GM18526 (cell line): Measurements from ENCODE around the gene ZSWIM4.

Source experiments
- POLR2A ChIP-seq: IDR thresholded peaks from 3 replicates; pipeline ENCODE4 v1.6.1; 2011; ENCODE audit not compliant: insufficient read length; ENCODE audit errors: extremely low read depth

Gene ZSWIM4

GRCh38 chr19:13838435-13839129 lies 43.3 kb downstream of the ZSWIM4 start:
- TF ChIP-seq POLR2A: peak; percentile 78

DNA sequence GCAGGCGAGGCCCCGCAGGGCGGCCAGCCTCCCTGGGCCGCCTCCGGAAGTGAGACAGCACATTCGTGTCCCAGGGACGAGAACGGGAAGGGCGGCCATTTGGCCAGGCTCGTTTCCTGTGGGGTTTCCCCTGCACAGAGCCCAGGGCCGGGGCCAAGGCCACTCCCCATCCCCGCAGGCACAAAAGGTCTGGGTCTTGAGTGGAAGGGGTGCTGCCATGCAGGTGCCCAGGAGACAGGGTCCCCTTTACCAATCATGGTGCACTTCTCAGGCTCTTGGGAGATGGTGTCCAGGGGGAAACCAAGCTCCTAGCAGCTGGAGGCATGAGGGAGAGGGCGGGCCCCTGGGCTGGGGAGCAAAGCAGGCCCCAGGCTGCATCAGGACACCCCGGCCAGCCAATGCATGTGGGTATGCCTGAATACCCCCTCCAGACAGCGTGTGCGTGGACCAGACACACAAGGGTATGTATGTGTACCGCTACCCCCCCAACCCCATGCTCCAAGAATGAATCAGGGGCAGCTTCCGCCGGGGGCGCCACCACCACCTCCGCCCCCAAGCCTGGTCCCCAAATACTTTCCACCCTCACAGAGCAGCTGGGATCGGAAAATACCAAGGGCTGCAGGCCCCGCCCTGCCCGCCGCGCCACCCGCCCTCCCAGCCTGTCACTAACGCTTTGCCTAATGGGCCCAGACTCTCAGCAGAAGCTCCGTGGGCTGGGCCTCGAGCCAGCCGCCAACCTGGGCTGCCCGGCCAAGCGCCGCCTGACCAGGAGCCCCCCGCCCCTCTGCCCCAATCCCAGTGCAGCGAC lies 44.1 kb downstream of the ZSWIM4 start:
- peak; percentile 46 for TF ChIP-seq POLR2A

- TF ChIP-seq POLR2A: no peak
Measured at GRCh38 chr19:13839938-13840304, 44.7 kb downstream of the ZSWIM4 start.

DNA sequence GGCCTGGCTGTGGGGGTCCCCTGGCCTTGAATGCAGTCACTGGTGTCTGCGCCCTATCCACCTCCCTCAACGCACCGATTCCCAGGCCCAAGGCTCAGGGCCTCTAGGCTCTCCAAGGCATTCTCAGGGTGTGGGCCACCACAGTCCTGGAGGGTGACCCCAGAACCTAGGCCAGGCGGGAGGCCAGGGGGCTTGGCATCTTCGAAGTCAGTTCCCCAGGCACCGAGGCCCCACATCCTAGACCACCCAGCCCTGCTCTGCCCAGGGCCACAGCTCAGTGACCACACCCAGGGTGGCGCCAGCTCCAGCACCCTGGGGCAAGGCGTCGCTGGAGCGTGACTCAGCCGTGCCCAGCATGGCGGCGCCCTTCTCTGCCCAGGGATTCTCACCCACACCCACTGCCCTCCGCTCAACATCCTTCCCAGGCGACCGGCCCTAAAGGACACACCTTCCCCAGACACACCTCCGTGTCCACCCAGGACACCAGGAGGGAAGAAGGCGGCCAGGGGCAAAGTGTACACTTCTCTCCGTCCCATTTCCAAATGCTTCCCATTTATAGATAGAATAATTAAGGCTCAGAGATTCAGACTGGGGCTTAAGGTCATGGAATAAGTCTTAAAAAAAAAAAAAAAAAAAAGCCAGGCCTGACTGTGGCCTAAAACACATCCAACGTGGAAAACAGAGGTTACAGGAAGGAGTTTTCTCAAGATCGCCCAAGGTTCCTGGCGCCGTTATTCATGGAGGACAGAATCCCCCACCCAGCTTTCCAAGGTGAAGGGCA lies 45.3 kb downstream of the ZSWIM4 start:
- TF ChIP-seq POLR2A: no peak

DNA sequence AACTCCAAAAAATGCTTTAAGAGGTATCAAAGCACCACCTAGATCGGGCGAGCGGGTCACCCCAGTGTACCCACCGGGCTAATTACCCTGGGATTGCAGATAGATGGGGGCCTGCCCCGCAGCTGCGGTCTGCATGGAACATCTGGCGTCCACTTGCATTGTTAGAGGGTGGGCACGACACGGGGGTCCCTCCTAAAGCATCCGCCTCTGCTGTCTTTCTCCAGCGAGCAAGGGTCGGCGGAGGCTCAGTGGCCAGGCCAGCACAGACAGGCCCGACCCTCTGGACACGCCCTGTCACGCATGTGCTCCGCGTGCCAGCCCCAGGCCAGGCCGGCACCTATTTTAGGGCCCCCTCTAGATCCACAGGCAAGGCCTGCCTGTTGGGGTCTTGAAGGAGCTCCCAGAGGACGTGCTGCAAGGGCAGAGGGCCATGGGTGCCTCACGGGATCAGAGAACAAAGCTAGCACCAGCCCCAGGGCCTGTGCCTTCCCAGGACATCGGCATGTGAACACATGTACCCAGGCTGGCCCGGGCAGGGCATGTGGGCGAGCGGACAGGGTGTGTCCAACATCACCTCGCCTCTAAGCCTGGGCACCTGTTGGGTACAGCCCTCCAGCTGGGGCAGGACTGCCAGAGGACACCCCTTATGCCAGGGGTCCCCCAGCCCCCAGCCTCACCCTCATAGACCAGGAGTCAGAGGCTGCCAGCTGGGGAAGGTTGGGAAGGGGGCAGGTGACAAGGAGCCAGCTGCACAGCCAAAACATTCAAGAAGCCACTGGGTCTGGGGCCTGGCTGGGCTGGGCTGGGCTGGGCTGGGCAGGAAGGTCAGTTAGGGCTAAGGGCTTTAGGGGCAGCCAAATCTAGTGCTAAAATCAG lies 46.1 kb downstream of the ZSWIM4 start:
- TF ChIP-seq POLR2A: no peak

- no peak for TF ChIP-seq POLR2A
Measured at GRCh38 chr19:13841962-13842290, 46.7 kb downstream of the ZSWIM4 start.

DNA sequence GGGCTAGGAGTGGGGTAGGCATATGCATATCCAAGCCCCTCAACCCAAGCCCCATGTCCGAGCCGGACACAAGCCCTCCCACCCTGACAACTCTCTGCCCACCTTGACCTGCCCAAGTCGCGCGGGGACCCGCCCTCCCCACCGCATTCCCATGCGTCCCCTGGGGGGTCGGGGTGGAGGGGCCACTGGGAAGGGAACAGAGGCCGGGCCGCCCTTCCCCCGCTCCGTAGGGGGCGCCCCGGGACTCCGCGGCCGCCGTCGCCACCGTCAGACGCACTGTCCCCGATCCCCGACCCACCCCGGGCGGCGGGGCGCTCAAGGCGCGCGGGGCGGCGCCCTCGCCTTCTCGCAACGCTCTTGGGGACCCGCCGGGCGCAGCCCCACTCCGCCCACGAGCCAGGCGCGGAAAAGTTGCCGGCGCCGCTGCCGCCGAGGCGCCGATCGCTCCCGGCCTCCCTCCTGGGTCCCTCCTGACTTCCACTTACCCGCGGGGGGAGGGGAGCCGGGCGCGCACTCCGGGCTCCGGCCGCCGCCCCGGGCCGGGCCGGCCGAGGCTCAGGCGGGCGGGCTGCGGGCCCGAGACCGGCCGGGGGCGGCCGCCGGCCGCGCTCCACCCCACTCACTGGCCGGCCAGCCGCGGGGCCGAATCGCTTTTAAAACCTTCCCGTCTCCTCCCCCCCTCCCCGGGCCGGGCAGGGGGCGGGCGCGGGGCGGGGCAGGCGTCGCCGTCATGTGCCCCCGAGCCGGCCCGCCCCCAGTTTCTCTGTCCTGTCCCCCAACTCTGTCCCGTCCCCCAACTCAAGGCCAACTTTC lies 47.3 kb downstream of the ZSWIM4 start:
- TF ChIP-seq POLR2A: peak; percentile 88

DNA sequence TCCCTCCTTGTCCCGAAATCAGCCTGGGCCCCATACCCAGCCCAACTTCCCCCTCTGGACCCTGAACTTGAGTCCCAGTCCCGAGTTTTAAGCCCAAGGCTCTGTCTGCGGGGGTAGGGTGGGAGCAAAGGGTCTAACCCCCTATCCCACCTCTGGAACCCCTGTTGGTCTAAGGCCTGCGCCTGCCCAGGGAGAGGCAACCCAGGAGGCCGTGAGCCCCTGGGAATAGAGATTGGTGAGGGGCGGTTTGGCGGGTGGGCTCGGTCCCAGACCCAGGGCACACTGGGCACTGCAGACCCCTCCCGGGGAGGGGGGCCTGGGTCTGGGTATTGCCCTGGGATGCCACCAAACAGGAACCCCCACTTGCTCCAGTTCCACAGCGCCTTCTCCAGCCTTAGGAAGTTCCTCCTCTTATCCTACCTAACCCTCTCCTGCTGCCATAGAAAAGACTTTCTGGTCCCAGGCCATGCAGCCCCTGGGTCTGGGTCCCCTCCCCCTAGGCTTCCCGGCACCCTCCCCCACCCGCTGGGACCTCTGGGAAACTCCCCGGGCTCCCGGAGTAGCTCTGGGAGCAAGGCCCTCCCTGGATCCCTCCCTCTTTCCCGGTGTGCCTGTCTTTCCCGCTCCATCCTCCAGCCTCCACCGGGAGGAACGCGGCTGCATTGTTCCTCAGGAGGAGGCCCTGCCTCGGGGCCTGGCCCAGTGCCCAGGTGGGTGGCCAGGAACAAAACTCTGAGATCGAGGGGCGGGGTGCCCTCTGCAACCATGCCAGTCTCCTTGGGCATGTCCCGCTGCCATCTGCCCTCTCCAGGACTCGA lies 48.1 kb downstream of the ZSWIM4 start:
- TF ChIP-seq POLR2A: no peak

- TF ChIP-seq POLR2A: no peak
Measured at GRCh38 chr19:13844130-13844631, 48.9 kb downstream of the ZSWIM4 start.

GRCh38 chr19:13846557-13847406 lies 51.5 kb downstream of the ZSWIM4 start:
- TF ChIP-seq POLR2A: no peak

DNA sequence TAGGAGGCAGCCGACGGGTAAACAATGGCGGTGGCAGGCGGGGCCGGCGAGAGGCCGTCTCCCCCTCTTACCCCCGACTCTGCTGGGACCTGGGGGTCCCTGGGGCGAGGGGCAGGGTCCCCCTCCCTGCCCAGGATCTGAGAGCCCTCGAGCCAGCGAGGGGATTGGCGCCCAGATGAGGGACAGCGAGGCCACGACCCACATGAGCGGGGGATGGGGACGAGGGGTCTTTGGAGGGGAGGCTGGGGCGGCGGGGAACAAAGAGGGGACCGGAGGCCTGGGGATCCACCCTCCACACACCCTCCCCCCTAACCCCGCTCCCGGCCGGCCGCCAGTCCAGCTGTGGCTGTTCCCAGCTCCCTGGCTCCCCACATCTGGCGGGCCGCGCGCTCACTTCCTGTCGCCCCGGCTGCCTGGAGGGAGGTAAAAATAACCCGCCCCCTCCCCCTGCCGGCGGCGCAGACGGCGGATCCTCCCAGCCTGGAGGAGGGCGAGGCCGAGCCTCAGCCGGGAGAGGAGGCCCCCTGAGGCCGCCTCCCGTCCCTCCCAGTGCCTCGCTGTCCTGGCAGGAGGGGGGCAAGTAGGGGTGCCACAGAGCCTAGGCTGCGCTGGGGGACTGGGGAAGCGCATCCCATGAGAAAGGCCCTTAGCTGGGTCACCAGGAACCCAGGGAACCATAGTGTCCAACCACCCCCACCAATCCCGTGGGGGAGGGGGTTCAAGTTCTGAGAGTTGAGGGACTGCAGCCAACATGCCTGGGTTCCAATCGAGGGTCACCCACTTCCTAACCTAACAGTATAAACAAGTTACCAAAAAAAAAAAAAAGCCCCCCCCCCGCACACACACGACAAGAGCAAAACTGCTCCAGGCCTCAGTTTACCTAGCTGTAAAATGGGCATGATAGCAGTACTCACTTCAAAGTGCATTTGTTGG lies 52.4 kb downstream of the ZSWIM4 start:
- TF ChIP-seq POLR2A: no peak

DNA sequence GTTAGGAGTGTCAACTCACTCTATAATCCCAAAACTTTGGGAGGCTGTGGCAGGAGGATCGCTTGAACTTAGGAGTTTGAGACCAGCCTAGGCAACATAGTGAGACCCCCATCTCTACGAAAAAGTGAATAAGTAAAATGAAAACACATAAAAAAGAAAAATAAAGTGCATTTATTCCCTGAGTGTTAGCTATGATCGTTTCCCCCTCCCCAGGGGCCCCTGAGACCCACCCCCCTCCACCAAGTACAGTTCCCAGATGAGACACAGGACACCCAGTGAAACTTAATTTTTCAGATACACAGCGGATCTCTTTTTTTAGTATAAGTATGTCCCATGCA lies 53.1 kb downstream of the ZSWIM4 start:
- TF ChIP-seq POLR2A: no peak
